Vagina (tissue), 2 donors: ENCODE results near the gene CERT1. TPM values are rescaled to one million over a fixed set of nuclear protein-coding genes. Genes with fewer than 3 reads are reported as not detected.

Source experiments
- DNase-seq, 2 donors: peaks; one replicate each; pipeline ENCODE4 v3.0.0-alpha.2; 2017; ENCODE audit errors: extremely low spot score in 2 of 2
- H3K27ac ChIP-seq: fragments of 200-600 bp; sonication (generic); one replicate; pipeline ENCODE4 v1.5.1; 2019
- H3K27me3 ChIP-seq: fragments of 200-600 bp; sonication (generic); one replicate; pipeline ENCODE4 v1.5.1; 2019
- H3K36me3 ChIP-seq, 2 donors: fragments of 200-600 bp; sonication (generic); one replicate each; pipeline ENCODE4 v1.5.1; 2017 to 2019
- H3K4me1 ChIP-seq: fragments of 200-600 bp; sonication (generic); one replicate; pipeline ENCODE4 v1.5.1; 2019
- H3K4me3 ChIP-seq, 2 donors: fragments of 200-600 bp; sonication (generic); 1 replicate in 1 of 2; 2 replicates in 1 of 2; pipeline ENCODE4 v1.5.1; 2016 to 2019
- H3K9me3 ChIP-seq: fragments of 200-600 bp; sonication (generic); one replicate; pipeline ENCODE4 v1.5.1; 2019
- POLR2A ChIP-seq, 2 donors: fragments of 450-650 bp; IDR thresholded peaks; one replicate each; pipeline ENCODE4 v1.6.1; 2017; ENCODE audit warnings: antibody characterized with exemption in 2 of 2, mild to moderate bottlenecking in 2 of 2, moderate library complexity in 2 of 2
- POLR2AphosphoS5 ChIP-seq, 2 donors: sonication (generic); formaldehyde crosslinking; IDR thresholded peaks; one replicate each; pipeline ENCODE4 v1.9.0; 2017; ENCODE audit warnings: antibody characterized with exemption in 2 of 2, mild to moderate bottlenecking in 2 of 2, low read depth in 1 of 2; ENCODE audit not compliant: insufficient read depth in 1 of 2
- intact Hi-C: fragments of 100-400 bp; cut with DNase I; formaldehyde crosslinking; loops from one replicate; pipeline ENCODE4 v1.15.1; 2023
- total RNA-seq: library from RNA; depleted of rRNA; stranded (reverse); fragments of >200 nt; gene quantifications from one replicate; pipeline ENCODE4 v1.2.3, GENCODE V29; 2016
- TF ChIP-seq, protein P1 (sequence below), 3 experiments: fragments of 450-650 bp in 2 of 3; fragments of 200-600 bp in 1 of 3; sonication (generic) in 1 of 3; IDR thresholded peaks; one replicate each; pipeline ENCODE4 v1.5.1; 2017 to 2019; ENCODE audit warnings: antibody characterized with exemption in 3 of 3, mild to moderate bottlenecking in 2 of 3, moderate library complexity in 2 of 3

CERT1 gene
- total RNA-seq, 1 donor from 2014 or later: 44.2 TPM

DNA sequence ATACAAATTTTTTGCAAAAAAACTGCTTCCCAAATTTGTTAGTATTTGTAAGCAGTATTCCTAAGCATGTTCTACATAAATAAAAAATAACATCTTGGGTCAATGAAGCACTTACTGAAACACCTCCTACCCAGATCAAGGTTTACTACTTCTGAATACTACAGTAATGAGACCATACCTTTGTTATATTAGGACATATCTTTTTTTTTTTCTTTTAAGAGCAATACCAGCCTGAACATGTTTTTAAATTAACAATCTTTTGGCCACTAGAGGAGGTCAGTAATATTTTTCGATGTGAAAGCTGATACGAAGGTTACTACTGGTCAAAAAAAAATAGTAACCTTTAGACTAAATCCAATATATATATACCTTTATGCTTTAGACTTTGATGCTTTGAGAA, 72.7 kb downstream of the CERT1 start:
- Histone ChIP-seq H3K27me3 (no peaks in the 10 kb centered on the region), H3K36me3 (no peaks in the 10 kb centered on the region), H3K4me3 (no peak overlapping the region), H3K4me1 (peaks cover 6% of the 10 kb centered on the region), H3K27ac (no peak overlapping the region), H3K9me3 (peaks cover 5% of the 10 kb centered on the region)
- intact Hi-C loops: no loop called here
- no peak for DNase-seq
- TF ChIP-seq POLR2AphosphoS5 (IDR thresholded peaks at IDR 0.05; ENCODE audit: insufficient read depth in 1 of 2, low read depth in 1 of 2) (no peak), POLR2A (IDR thresholded peaks at IDR 0.05) (no peak)
- TF ChIP-seq, protein P1, sequence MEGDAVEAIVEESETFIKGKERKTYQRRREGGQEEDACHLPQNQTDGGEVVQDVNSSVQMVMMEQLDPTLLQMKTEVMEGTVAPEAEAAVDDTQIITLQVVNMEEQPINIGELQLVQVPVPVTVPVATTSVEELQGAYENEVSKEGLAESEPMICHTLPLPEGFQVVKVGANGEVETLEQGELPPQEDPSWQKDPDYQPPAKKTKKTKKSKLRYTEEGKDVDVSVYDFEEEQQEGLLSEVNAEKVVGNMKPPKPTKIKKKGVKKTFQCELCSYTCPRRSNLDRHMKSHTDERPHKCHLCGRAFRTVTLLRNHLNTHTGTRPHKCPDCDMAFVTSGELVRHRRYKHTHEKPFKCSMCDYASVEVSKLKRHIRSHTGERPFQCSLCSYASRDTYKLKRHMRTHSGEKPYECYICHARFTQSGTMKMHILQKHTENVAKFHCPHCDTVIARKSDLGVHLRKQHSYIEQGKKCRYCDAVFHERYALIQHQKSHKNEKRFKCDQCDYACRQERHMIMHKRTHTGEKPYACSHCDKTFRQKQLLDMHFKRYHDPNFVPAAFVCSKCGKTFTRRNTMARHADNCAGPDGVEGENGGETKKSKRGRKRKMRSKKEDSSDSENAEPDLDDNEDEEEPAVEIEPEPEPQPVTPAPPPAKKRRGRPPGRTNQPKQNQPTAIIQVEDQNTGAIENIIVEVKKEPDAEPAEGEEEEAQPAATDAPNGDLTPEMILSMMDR (IDR thresholded peaks at IDR 0.05): no peak

- Histone ChIP-seq H3K36me3 (no peaks in the 10 kb centered on the region), H3K27ac (no peak overlapping the region), H3K4me3 (no peak overlapping the region), H3K27me3 (no peaks in the 10 kb centered on the region), H3K4me1 (peaks cover 6% of the 10 kb centered on the region), H3K9me3 (no peaks in the 10 kb centered on the region)
- intact Hi-C loops: no loop called here
- DNase-seq: no peak
- TF ChIP-seq POLR2A (IDR thresholded peaks at IDR 0.05) (no peak), POLR2AphosphoS5 (IDR thresholded peaks at IDR 0.05; ENCODE audit: insufficient read depth in 1 of 2, low read depth in 1 of 2) (no peak)
- TF ChIP-seq, protein P1 (IDR thresholded peaks at IDR 0.05): no peak
Measured at GRCh38 chr5:75435096-75435495, 76.3 kb downstream of the CERT1 start.

- intact Hi-C loops: no loop called here
- no peaks in the 10 kb centered on the region for H3K9me3 ChIP-seq
- no peak for DNase-seq
- H3K27me3 ChIP-seq: no peaks in the 10 kb centered on the region
- TF ChIP-seq POLR2AphosphoS5 (IDR thresholded peaks at IDR 0.05; ENCODE audit: insufficient read depth in 1 of 2, low read depth in 1 of 2): no peak
- no peak for TF ChIP-seq POLR2A (IDR thresholded peaks at IDR 0.05)
- TF ChIP-seq, protein P1 (IDR thresholded peaks at IDR 0.05): no peak
- no peaks in the 10 kb centered on the region for H3K36me3 ChIP-seq
- no peak overlapping the region for H3K4me3 ChIP-seq
- no peak overlapping the region for H3K27ac ChIP-seq
- H3K4me1 ChIP-seq: peaks cover 6% of the 10 kb centered on the region
Measured at GRCh38 chr5:75433814-75434506, 77.5 kb downstream of the CERT1 start.

DNA sequence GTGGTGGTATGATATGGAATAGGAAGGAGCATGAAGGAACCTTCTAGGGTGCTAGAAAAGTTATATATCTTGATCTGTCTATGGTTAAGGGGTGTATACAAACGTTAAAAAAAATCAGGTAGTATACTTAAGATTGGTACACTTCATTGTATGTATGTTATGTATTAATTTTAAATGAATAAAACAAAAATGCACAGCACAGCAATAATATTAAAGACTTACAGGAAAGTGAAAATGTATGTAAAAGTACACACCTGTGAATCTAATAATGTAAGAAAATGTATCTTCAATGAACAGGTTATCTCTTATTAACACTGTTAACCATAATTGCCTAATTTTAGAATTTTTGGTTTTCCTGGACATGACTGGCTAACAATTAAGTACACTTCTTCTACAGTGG, 97.2 kb downstream of the CERT1 start:
- no peak for DNase-seq
- Histone ChIP-seq H3K9me3 (no peaks in the 10 kb centered on the region), H3K4me3 (no peak overlapping the region), H3K27me3 (no peaks in the 10 kb centered on the region), H3K27ac (no peak overlapping the region), H3K36me3 (peaks cover 0 to 24% of the 10 kb centered on the region in 2 donors), H3K4me1 (no peaks in the 10 kb centered on the region)
- intact Hi-C loops: no loop called here
- TF ChIP-seq POLR2AphosphoS5 (IDR thresholded peaks at IDR 0.05; ENCODE audit: insufficient read depth in 1 of 2, low read depth in 1 of 2) (no peak), POLR2A (IDR thresholded peaks at IDR 0.05) (no peak)
- TF ChIP-seq, protein P1 (IDR thresholded peaks at IDR 0.05): no peak
